HepG2 (cell line): ENCODE results near the gene HNRNPR. TPM values are rescaled to one million over a fixed set of nuclear protein-coding genes. Genes with fewer than 3 reads are reported as not detected.

ENCODE experiments used
- CEBPB ChIP-seq: IDR thresholded peaks from 2 replicates; pipeline ENCODE4 v1.6.1; 2011; ENCODE audit warnings: low read depth, low read length, improper control_type of control experiment, borderline replicate concordance
- EED ChIP-seq: sonication (generic); formaldehyde crosslinking; IDR thresholded peaks from 2 replicates; pipeline ENCODE4 v1.5.0; 2020; ENCODE audit warnings: mild to moderate bottlenecking, missing genetic modification reagents
- HNF4A ChIP-seq: sonication (generic); formaldehyde crosslinking; IDR thresholded peaks from 2 replicates; pipeline ENCODE4 v1.4.0; 2020; ENCODE audit warnings: missing genetic modification reagents
- KLF6 ChIP-seq: IDR thresholded peaks from 2 replicates; pipeline ENCODE4 v1.8.0; 2016; ENCODE audit warnings: missing biosample characterization, missing genetic modification reagents
- PAXIP1 ChIP-seq: sonication (generic); formaldehyde crosslinking; conservative IDR thresholded peaks from 2 replicates; pipeline ENCODE4 v1.4.0; 2020; ENCODE audit warnings: mild to moderate bottlenecking, missing genetic modification reagents, moderate library complexity
- SP140L ChIP-seq: sonication (generic); formaldehyde crosslinking; IDR thresholded peaks from 2 replicates; pipeline ENCODE4 v1.4.0; 2020; ENCODE audit warnings: missing genetic modification reagents, borderline replicate concordance
- STAT6 ChIP-seq: sonication (generic); formaldehyde crosslinking; IDR thresholded peaks from 2 replicates; pipeline ENCODE4 v1.4.0; 2020; ENCODE audit warnings: missing genetic modification reagents, mild to moderate bottlenecking, borderline replicate concordance
- TRIM22 ChIP-seq: fragments of 450-650 bp; IDR thresholded peaks from 2 replicates; pipeline ENCODE4 v1.6.1; 2017
- ZGPAT ChIP-seq: IDR thresholded peaks from 2 replicates; pipeline ENCODE4 v1.6.1; 2016; ENCODE audit warnings: mild to moderate bottlenecking
- ZNF235 ChIP-seq: sonication (generic); formaldehyde crosslinking; IDR thresholded peaks from 2 replicates; pipeline ENCODE4 v1.8.1; 2023; ENCODE audit warnings: mild to moderate bottlenecking, missing genetic modification reagents, borderline replicate concordance
- ZNF331 ChIP-seq: sonication (generic); formaldehyde crosslinking; IDR thresholded peaks from 2 replicates; pipeline ENCODE4 v1.4.0; 2020; ENCODE audit warnings: missing genetic modification reagents
- ZNF891 ChIP-seq: sonication (generic); formaldehyde crosslinking; IDR thresholded peaks from 2 replicates; pipeline ENCODE4 v1.5.0; 2020; ENCODE audit warnings: mild to moderate bottlenecking, missing genetic modification reagents
- ZSCAN21 ChIP-seq: sonication (generic); formaldehyde crosslinking; IDR thresholded peaks from 2 replicates; pipeline ENCODE4 v1.8.0; 2022; ENCODE audit warnings: mild to moderate bottlenecking, missing genetic modification reagents, moderate library complexity, borderline replicate concordance
- ZSCAN29 ChIP-seq: sonication (generic); formaldehyde crosslinking; conservative IDR thresholded peaks from 2 replicates; pipeline ENCODE4 v1.4.0; 2020; ENCODE audit warnings: mild to moderate bottlenecking, missing genetic modification reagents
- ZUFSP ChIP-seq: sonication (generic); formaldehyde crosslinking; IDR thresholded peaks from 2 replicates; pipeline ENCODE4 v1.9.0; 2021; ENCODE audit warnings: missing genetic modification reagents, mild to moderate bottlenecking, borderline replicate concordance
- polyA plus RNA-seq, 8 experiments: library from polyadenylated mRNA; depleted of rRNA in 3 of 8; stranded (reverse) in 7 of 8; unstranded in 1 of 8; fragments of >200 nt; fragmentation: Illumina TruSeq in 4 of 8; extraction: Trizol in 4 of 8; gene quantifications; 2 replicates each; pipeline versions ENCODE4 v1.2.1 to v1.2.3, GENCODE V29; 2011 to 2016; ENCODE audit warnings: low read depth in 4 of 8, missing spikeins in 1 of 8, mixed read lengths in 1 of 8; ENCODE audit not compliant: insufficient read depth in 1 of 8
- total RNA-seq, 5 experiments: library from RNA; depleted of rRNA; stranded (reverse); fragments of >200 nt; fragmentation: Illumina TruSeq; extraction: Trizol; gene quantifications; 2 replicates each; pipeline ENCODE4 v1.2.3, GENCODE V29; 2016; ENCODE audit warnings: low read depth in 1 of 5

The HNRNPR gene
- total and polyA plus RNA-seq, 2 of the 13 experiments (the other 11 are each of a cell fraction or from before 2014, with no cell fraction given): 133 to 216 TPM

GRCh38 chr1:23376890-23377811 lies 33.1 kb upstream of the HNRNPR start (continued):
- TF ChIP-seq TRIM22 (no peak), ZNF235 (no peak), KLF6 (no peak), ZGPAT (peak; percentile 17; the same call in 1 of the 2 replicates), PAXIP1 (CRISPR knock-in tag) (0 out of 2 replicates have a peak, but pooled peaks have one; percentile 37), STAT6 (no peak), ZNF891 (CRISPR knock-in tag) (no peak), HNF4A (CRISPR knock-in tag) (peak; percentile 38; the same call in 1 of the 2 replicates), ZNF331 (CRISPR knock-in tag) (no peak), CEBPB (peak; percentile 49; the same call in 1 of the 2 replicates), EED (no peak), SP140L (CRISPR knock-in tag) (no peak), ZUFSP (CRISPR knock-in tag) (no peak), ZSCAN29 (CRISPR knock-in tag) (no peak; the same call in 1 of the 2 replicates), ZSCAN21 (CRISPR knock-in tag) (no peak)
